ENCODE measurements around the gene ING5. TPM values are rescaled to one million over a fixed set of nuclear protein-coding genes. Genes with fewer than 3 reads are reported as not detected.

The ING5 gene
- total RNA-seq, 6 experiments from 2014 or later: 18.7 to 20.0 (median 19.5) TPM

- TF ChIP-seq CTCF (IDR thresholded peaks at IDR 0.05): no peak
- H3K4me3 Mint-ChIP-seq: no peak overlapping the region
- H3K27ac Mint-ChIP-seq: no peak overlapping the region
- no peak for DNase-seq
- no peaks in the 10 kb centered on the region for H3K36me3 Mint-ChIP-seq (ENCODE audit: low read depth)
- no peaks in the 10 kb centered on the region; the same call in none of the 2 replicates for H3K27me3 Mint-ChIP-seq (ENCODE audit: insufficient read depth)
- no peaks in the 10 kb centered on the region for H3K9me3 Mint-ChIP-seq
- H3K4me1 Mint-ChIP-seq (ENCODE audit: low read depth): peaks cover 18% of the 10 kb centered on the region
Observed at GRCh38 chr2:241668839-241669238, 33.0 kb upstream of the ING5 start.

DNA sequence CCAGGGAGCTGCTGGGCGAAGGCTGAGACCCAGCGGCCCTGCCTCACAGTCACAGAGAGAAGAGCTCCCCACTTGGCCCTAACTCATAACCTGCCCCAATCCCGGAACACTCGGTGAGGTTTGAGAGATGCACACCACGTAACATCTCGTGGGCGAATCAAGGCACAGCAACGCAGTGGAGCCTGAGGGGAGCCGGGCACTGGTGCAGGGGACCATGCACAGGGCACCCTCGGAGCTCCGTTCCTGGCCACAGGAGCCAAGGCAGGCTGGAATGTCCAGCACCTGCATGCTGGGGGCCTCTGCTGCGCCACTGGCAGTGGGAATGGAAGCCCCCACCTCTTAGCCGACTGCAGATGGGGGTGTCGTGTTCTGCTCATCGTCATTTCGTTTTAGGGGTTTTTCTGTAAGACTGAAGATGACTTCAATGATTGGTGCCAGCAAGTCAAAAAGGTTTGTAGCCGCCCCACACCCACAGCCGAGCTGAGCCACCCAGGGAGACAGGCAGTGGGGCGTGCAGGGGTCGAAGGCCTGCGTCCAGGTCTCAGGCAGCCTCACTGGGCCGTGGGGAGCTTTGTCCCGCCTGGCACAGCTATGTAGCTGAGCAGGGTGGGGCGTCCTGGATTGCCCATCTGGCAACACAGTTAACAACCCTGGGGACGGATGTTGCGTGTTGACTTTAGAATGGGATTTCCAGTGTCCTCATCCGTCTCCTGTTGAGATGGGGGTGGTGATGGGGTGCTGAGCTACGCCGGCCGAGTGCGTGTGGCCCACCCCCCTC is 31.3 kb upstream of the ING5 start:
- no peaks in the 10 kb centered on the region for H3K9me3 Mint-ChIP-seq
- no peaks in the 10 kb centered on the region for H3K36me3 Mint-ChIP-seq (ENCODE audit: low read depth)
- peaks cover 10% of the 10 kb centered on the region for H3K4me1 Mint-ChIP-seq (ENCODE audit: low read depth)
- H3K27me3 Mint-ChIP-seq (ENCODE audit: insufficient read depth): no peaks in the 10 kb centered on the region; the same call in 1 of the 2 replicates
- no peak for TF ChIP-seq CTCF (IDR thresholded peaks at IDR 0.05)
- H3K4me3 Mint-ChIP-seq: no peak overlapping the region
- H3K27ac Mint-ChIP-seq: no peak overlapping the region
- DNase-seq: no peak

DNA sequence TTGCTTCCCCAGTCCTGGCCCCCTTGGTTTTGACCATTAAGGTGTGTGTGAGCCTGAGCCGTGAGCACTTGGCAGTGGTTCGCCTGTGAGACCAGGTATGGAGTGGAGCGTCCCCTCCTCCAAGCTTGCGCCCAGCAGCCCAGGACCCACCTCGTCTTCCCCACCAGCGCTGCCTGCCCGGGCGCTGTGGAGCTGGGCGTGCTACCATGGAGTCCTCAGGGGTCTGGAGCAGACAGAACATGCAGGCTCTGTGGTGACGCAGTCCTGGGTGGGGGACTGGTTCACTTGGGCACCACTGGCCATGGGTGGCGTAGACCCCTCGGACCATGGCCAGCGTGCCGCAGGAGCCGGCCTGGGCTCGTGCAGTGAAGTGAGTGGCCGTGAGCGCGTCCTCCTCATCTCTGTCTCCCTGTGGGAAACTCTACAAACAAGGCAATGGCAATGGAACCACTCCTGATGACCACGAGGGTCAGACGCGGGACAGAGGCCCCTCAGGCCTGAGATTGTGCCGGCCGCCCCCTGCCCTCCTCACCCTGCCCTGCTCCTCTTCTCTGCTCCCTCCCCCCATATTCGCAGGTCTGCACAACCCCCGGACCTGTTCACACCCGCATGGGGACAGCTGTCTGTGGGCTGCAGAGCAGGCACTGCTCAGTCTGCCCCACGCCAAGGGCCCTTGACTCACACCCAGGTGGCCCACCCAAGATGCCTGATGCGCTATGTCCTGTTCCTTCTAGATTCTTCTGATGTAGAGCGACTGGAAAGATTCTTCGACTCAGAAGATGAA is 30.2 kb upstream of the ING5 start:
- no peak overlapping the region for H3K4me3 Mint-ChIP-seq
- H3K9me3 Mint-ChIP-seq: no peaks in the 10 kb centered on the region
- DNase-seq: no peak
- H3K27ac Mint-ChIP-seq: no peak overlapping the region
- no peak for TF ChIP-seq CTCF (IDR thresholded peaks at IDR 0.05)
- H3K4me1 Mint-ChIP-seq (ENCODE audit: low read depth): no peaks in the 10 kb centered on the region
- no peaks in the 10 kb centered on the region for H3K36me3 Mint-ChIP-seq (ENCODE audit: low read depth)
- no peaks in the 10 kb centered on the region; the same call in 1 of the 2 replicates for H3K27me3 Mint-ChIP-seq (ENCODE audit: insufficient read depth)

GRCh38 chr2:241672243-241673188 is 29.3 kb upstream of the ING5 start:
- no peak for TF ChIP-seq CTCF (IDR thresholded peaks at IDR 0.05)
- no peaks in the 10 kb centered on the region for H3K36me3 Mint-ChIP-seq (ENCODE audit: low read depth)

GRCh38 chr2:241673189-241673663 is 28.6 kb upstream of the ING5 start:
- Mint-ChIP-seq H3K27ac (no peak overlapping the region; the same call in 1 of the 2 replicates), H3K36me3 (ENCODE audit: low read depth) (no peaks in the 10 kb centered on the region), H3K9me3 (no peaks in the 10 kb centered on the region), H3K4me3 (no peak overlapping the region), H3K4me1 (ENCODE audit: low read depth) (no peaks in the 10 kb centered on the region), H3K27me3 (ENCODE audit: insufficient read depth) (no peaks in the 10 kb centered on the region; the same call in none of the 2 replicates)
- TF ChIP-seq CTCF (IDR thresholded peaks at IDR 0.05): no peak
- no peak for DNase-seq

More at GRCh38 chr2:241672243-241673188, 29.3 kb upstream of the ING5 start:
- DNase-seq: no peak
- no peaks in the 10 kb centered on the region for H3K9me3 Mint-ChIP-seq
- H3K4me1 Mint-ChIP-seq (ENCODE audit: low read depth): no peaks in the 10 kb centered on the region
- H3K27me3 Mint-ChIP-seq (ENCODE audit: insufficient read depth): no peaks in the 10 kb centered on the region; the same call in none of the 2 replicates
- no peak overlapping the region for H3K4me3 Mint-ChIP-seq
- H3K27ac Mint-ChIP-seq: no peak overlapping the region
